Measurements from ENCODE around the gene COQ10A. TPM values are rescaled to one million over a fixed set of nuclear protein-coding genes. Genes with fewer than 3 reads are reported as not detected.
A peak's percentile ranks its signal among the peaks of the same experiment; 100 is the strongest.

Gene COQ10A
- total RNA-seq, 1 donor from 2014 or later, result 26.4 TPM

- Mint-ChIP-seq H3K36me3 (peaks cover 16% of the 10 kb centered on the region), H3K4me3 (peak overlapping the region; percentile 94), H3K9me3 (no peaks in the 10 kb centered on the region), H3K4me1 (ENCODE audit: unreplicated experiment) (peaks cover 8% of the 10 kb centered on the region), H3K27ac (peak overlapping the region; percentile 71), H3K27me3 (no peaks in the 10 kb centered on the region)
- no peak for DNase-seq (ENCODE audit: extremely low spot score, unreplicated experiment)
- no peak for TF ChIP-seq CTCF (conservative IDR thresholded peaks at IDR 0.05)
Measured at GRCh38 chr12:56256326-56256960, 10.3 kb upstream of the COQ10A start.

- Mint-ChIP-seq H3K9me3 (peaks cover 3% of the 10 kb centered on the region), H3K27me3 (peaks cover 2% of the 10 kb centered on the region), H3K36me3 (peaks cover 12% of the 10 kb centered on the region), H3K4me1 (ENCODE audit: unreplicated experiment) (peaks cover 10% of the 10 kb centered on the region), H3K27ac (peak overlapping the region; percentile 71), H3K4me3 (peak overlapping the region; percentile 94)
- DNase-seq (ENCODE audit: extremely low spot score, unreplicated experiment), result no peak
- no peak for TF ChIP-seq CTCF (conservative IDR thresholded peaks at IDR 0.05)
Measured at GRCh38 chr12:56257071-56257470, 9.7 kb upstream of the COQ10A start.

GRCh38 chr12:56257491-56258067, 9.2 kb upstream of the COQ10A start:
- Mint-ChIP-seq H3K4me3 (peak overlapping the region; percentile 94), H3K36me3 (peaks cover 11% of the 10 kb centered on the region), H3K27me3 (peaks cover 2% of the 10 kb centered on the region), H3K4me1 (ENCODE audit: unreplicated experiment) (peaks cover 11% of the 10 kb centered on the region), H3K9me3 (peaks cover 4% of the 10 kb centered on the region), H3K27ac (peak overlapping the region; percentile 71)
- no peak for TF ChIP-seq CTCF (conservative IDR thresholded peaks at IDR 0.05)
- DNase-seq (ENCODE audit: extremely low spot score, unreplicated experiment), result no peak

- H3K27ac Mint-ChIP-seq, result peak within 1 kb of the TSS; percentile 85
- peaks cover 4% of the 10 kb centered on the region for H3K9me3 Mint-ChIP-seq
- H3K27me3 Mint-ChIP-seq, result peaks cover 2% of the 10 kb centered on the region
- peak within 1 kb of the TSS; percentile 94 for H3K4me3 Mint-ChIP-seq
- H3K36me3 Mint-ChIP-seq, result peaks cover 10% of the 10 kb centered on the region
- DNase-seq (ENCODE audit: extremely low spot score, unreplicated experiment), result peak; percentile 88
- H3K4me1 Mint-ChIP-seq (ENCODE audit: unreplicated experiment), result peaks cover 11% of the 10 kb centered on the region
- peak; percentile 88 for TF ChIP-seq CTCF (conservative IDR thresholded peaks at IDR 0.05)
Measured at GRCh38 chr12:56258068-56258819, 8.5 kb upstream of the COQ10A start, which contains the start of gene ANKRD52. Gene ANKRD52, minus strand, starts transcription at chr12:56258384. Its CDS starts 115 bp downstream, at chr12:56258269.

GRCh38 chr12:56258820-56259183, 7.9 kb upstream of the COQ10A start:
- H3K9me3 Mint-ChIP-seq, result peaks cover 4% of the 10 kb centered on the region

More at GRCh38 chr12:56258820-56259183, 7.9 kb upstream of the COQ10A start:
- no peak for DNase-seq (ENCODE audit: extremely low spot score, unreplicated experiment)
- peak overlapping the region; percentile 91 for H3K4me3 Mint-ChIP-seq
- peaks cover 2% of the 10 kb centered on the region for H3K27me3 Mint-ChIP-seq
- H3K27ac Mint-ChIP-seq, result peak overlapping the region; percentile 85
- TF ChIP-seq CTCF (conservative IDR thresholded peaks at IDR 0.05), result no peak
- peaks cover 8% of the 10 kb centered on the region for H3K36me3 Mint-ChIP-seq
- peaks cover 11% of the 10 kb centered on the region for H3K4me1 Mint-ChIP-seq (ENCODE audit: unreplicated experiment)
